HepG2 (cell line): Measurements from ENCODE around the gene NDUFB5. TPM values are rescaled to one million over a fixed set of nuclear protein-coding genes. Genes with fewer than 3 reads are reported as not detected.

Source experiments
- AGO2 ChIP-seq: fragments of 200-400 bp; formaldehyde crosslinking; optimal IDR thresholded peaks from 2 replicates; pipeline ENCODE3; 2017; ENCODE audit warnings: mild to moderate bottlenecking, low read depth, low read length, moderate library complexity
- ATF7-NPFF ChIP-seq: sonication (generic); formaldehyde crosslinking; IDR thresholded peaks from 2 replicates; pipeline ENCODE4 v1.8.1; 2023; ENCODE audit warnings: mild to moderate bottlenecking, low read depth, missing genetic modification reagents, moderate library complexity
- CHD4 ChIP-seq: fragments of 200-600 bp; sonication (generic); IDR thresholded peaks from 2 replicates; pipeline ENCODE4 v1.7.0; 2017; ENCODE audit warnings: mild to moderate bottlenecking, low read length, borderline replicate concordance
- HMGXB4 ChIP-seq, 2 experiments: sonication (generic) in 1 of 2; formaldehyde crosslinking in 1 of 2; IDR thresholded peaks; 2 replicates each; pipeline versions ENCODE4 v1.4.0 to v1.6.1; 2018 to 2020; ENCODE audit warnings: missing genetic modification reagents in 2 of 2, borderline replicate concordance in 1 of 2, low read depth in 1 of 2, mild to moderate bottlenecking in 1 of 2, missing biosample characterization in 1 of 2
- KDM6A ChIP-seq: IDR thresholded peaks from 2 replicates; pipeline ENCODE4 v1.6.1; 2016; ENCODE audit warnings: low read depth
- MXD3 ChIP-seq: IDR thresholded peaks from 2 replicates; pipeline ENCODE4 v1.6.1; 2016; ENCODE audit warnings: mild to moderate bottlenecking, missing biosample characterization, missing genetic modification reagents
- PTBP1 ChIP-seq: fragments of 200-400 bp; formaldehyde crosslinking; IDR thresholded peaks from 2 replicates; pipeline ENCODE4 v1.6.1; 2018; ENCODE audit warnings: low read length, low read depth; ENCODE audit not compliant: poor library complexity, severe bottlenecking
- RCOR2 ChIP-seq: IDR thresholded peaks from 2 replicates; pipeline ENCODE4 v1.6.1; 2016; ENCODE audit warnings: missing biosample characterization, missing genetic modification reagents
- TOE1 ChIP-seq: sonication (generic); formaldehyde crosslinking; IDR thresholded peaks from 2 replicates; pipeline ENCODE4 v1.4.0; 2020; ENCODE audit warnings: mild to moderate bottlenecking, missing genetic modification reagents
- ZNF101 ChIP-seq: sonication (generic); formaldehyde crosslinking; IDR thresholded peaks from 2 replicates; pipeline ENCODE4 v1.4.0; 2020; ENCODE audit warnings: mild to moderate bottlenecking, low read depth, missing genetic modification reagents, borderline replicate concordance
- ZNF530 ChIP-seq: sonication (generic); formaldehyde crosslinking; IDR thresholded peaks from 2 replicates; pipeline ENCODE4 v1.5.0; 2020; ENCODE audit warnings: low read depth, mild to moderate bottlenecking, missing genetic modification reagents
- ZNF605 ChIP-seq: sonication (generic); formaldehyde crosslinking; IDR thresholded peaks from 2 replicates; pipeline ENCODE4 v1.8.0; 2022; ENCODE audit warnings: mild to moderate bottlenecking, missing genetic modification reagents
- ZNF619 ChIP-seq: sonication (generic); formaldehyde crosslinking; IDR thresholded peaks from 2 replicates; pipeline ENCODE4 v1.4.0; 2020; ENCODE audit warnings: mild to moderate bottlenecking, missing genetic modification reagents
- ZNF800 ChIP-seq: sonication (generic); formaldehyde crosslinking; IDR thresholded peaks from 2 replicates; pipeline ENCODE4 v1.4.0; 2020; ENCODE audit warnings: missing genetic modification reagents
- ZSCAN20 ChIP-seq: sonication (generic); formaldehyde crosslinking; IDR thresholded peaks from 2 replicates; pipeline ENCODE4 v1.4.0; 2020; ENCODE audit warnings: missing genetic modification reagents, mild to moderate bottlenecking, borderline replicate concordance
- ZSCAN21 ChIP-seq: sonication (generic); formaldehyde crosslinking; IDR thresholded peaks from 2 replicates; pipeline ENCODE4 v1.8.0; 2022; ENCODE audit warnings: mild to moderate bottlenecking, missing genetic modification reagents, moderate library complexity, borderline replicate concordance
- polyA plus RNA-seq, 8 experiments: library from polyadenylated mRNA; depleted of rRNA in 3 of 8; stranded (reverse) in 7 of 8; unstranded in 1 of 8; fragments of >200 nt; fragmentation: Illumina TruSeq in 4 of 8; extraction: Trizol in 4 of 8; gene quantifications; 2 replicates each; pipeline versions ENCODE4 v1.2.1 to v1.2.3, GENCODE V29; 2011 to 2016; ENCODE audit warnings: low read depth in 4 of 8, missing spikeins in 1 of 8, mixed read lengths in 1 of 8; ENCODE audit not compliant: insufficient read depth in 1 of 8
- total RNA-seq, 5 experiments: library from RNA; depleted of rRNA; stranded (reverse); fragments of >200 nt; fragmentation: Illumina TruSeq; extraction: Trizol; gene quantifications; 2 replicates each; pipeline ENCODE4 v1.2.3, GENCODE V29; 2016; ENCODE audit warnings: low read depth in 1 of 5
- TF ChIP-seq, protein P1 (sequence below): sonication (generic); formaldehyde crosslinking; IDR thresholded peaks from 2 replicates; pipeline ENCODE4 v1.4.0; 2020; ENCODE audit warnings: missing genetic modification reagents, borderline replicate concordance

Gene NDUFB5
- total and polyA plus RNA-seq, 2 of the 13 experiments (the other 11 are each of a cell fraction or from before 2014, with no cell fraction given) = 43.3 to 120 TPM

GRCh38 chr3:179604321-179605078, at the start of gene NDUFB5, which contains the start of gene MRPL47 (continued):
- TF ChIP-seq, protein P1, sequence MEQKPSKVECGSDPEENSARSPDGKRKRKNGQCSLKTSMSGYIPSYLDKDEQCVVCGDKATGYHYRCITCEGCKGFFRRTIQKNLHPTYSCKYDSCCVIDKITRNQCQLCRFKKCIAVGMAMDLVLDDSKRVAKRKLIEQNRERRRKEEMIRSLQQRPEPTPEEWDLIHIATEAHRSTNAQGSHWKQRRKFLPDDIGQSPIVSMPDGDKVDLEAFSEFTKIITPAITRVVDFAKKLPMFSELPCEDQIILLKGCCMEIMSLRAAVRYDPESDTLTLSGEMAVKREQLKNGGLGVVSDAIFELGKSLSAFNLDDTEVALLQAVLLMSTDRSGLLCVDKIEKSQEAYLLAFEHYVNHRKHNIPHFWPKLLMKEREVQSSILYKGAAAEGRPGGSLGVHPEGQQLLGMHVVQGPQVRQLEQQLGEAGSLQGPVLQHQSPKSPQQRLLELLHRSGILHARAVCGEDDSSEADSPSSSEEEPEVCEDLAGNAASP (CRISPR knock-in tag) = peak; percentile 29; the same call in 1 of the 2 replicates
- TF ChIP-seq HMGXB4 (CRISPR knock-in tag; IDR thresholded peaks at IDR 0.05; ENCODE audit: borderline replicate concordance in 1 of 2, low read depth in 1 of 2) (peak in 1 of 2 experiments; percentile 84; a peak in 2 of 4 replicates), ZSCAN20 (CRISPR knock-in tag) (0 out of 2 replicates have a peak, but pooled peaks have one; percentile 16), ATF7-NPFF (CRISPR knock-in tag) (peak; percentile 38; the same call in 1 of the 2 replicates), ZNF800 (CRISPR knock-in tag) (no peak), ZNF619 (CRISPR knock-in tag) (0 out of 2 replicates have a peak, but pooled peaks have one; percentile 7), PTBP1 (no peak), ZNF101 (CRISPR knock-in tag) (no peak), CHD4 (no peak), ZSCAN21 (CRISPR knock-in tag) (peak; percentile 62; the same call in 1 of the 2 replicates), ZNF530 (CRISPR knock-in tag) (no peak), ZNF605 (CRISPR knock-in tag) (peak; percentile 90), KDM6A (no peak), TOE1 (CRISPR knock-in tag) (0 out of 2 replicates have a peak, but pooled peaks have one; percentile 30), MXD3 (CRISPR knock-in tag) (no peak), AGO2 (peak; percentile 76), RCOR2 (no peak)
